Breast epithelium (tissue), 4 donors: ENCODE measurements around the gene DBNDD1. TPM values are rescaled to one million over a fixed set of nuclear protein-coding genes. Genes with fewer than 3 reads are reported as not detected.

Experiments
- DNase-seq, 2 donors: peaks; one replicate each; pipeline ENCODE4 v3.0.0-alpha.2; 2019; ENCODE audit warnings: low spot score in 2 of 2
- H3K27ac ChIP-seq, 2 donors: fragments of 200-600 bp; sonication (generic) in 1 of 2; one replicate each; pipeline ENCODE4 v1.5.1; 2016 to 2019; ENCODE audit warnings: mild to moderate bottlenecking in 1 of 2
- H3K27me3 ChIP-seq, 2 donors: fragments of 200-600 bp; sonication (generic) in 1 of 2; one replicate each; pipeline versions ENCODE4 v1.5.1 to v1.6.0; 2017 to 2019; ENCODE audit warnings: control low read depth in 1 of 2, mild to moderate bottlenecking in 1 of 2
- H3K36me3 ChIP-seq: fragments of 200-600 bp; one replicate; pipeline ENCODE4 v1.5.1; 2019
- H3K4me1 ChIP-seq, 2 donors: fragments of 200-600 bp; sonication (generic); one replicate each; pipeline ENCODE4 v1.5.1; 2016 to 2019; ENCODE audit warnings: control low read depth in 1 of 2
- H3K4me3 ChIP-seq, 3 donors: fragments of 200-600 bp; sonication (generic); 1 replicate in 2 of 3; 2 replicates in 1 of 3; pipeline ENCODE4 v1.5.1; 2016 to 2019; ENCODE audit warnings: mild to moderate bottlenecking in 3 of 3, moderate library complexity in 2 of 3
- H3K9me3 ChIP-seq, 2 donors: fragments of 200-600 bp; sonication (generic) in 1 of 2; one replicate each; pipeline ENCODE4 v1.5.1; 2016 to 2019; ENCODE audit warnings: control low read depth in 1 of 2
- POLR2A ChIP-seq: fragments of 450-650 bp; IDR thresholded peaks from one replicate; pipeline ENCODE4 v1.6.1; 2016; ENCODE audit warnings: antibody characterized with exemption, mild to moderate bottlenecking, moderate library complexity
- POLR2AphosphoS5 ChIP-seq, 3 donors: sonication (generic); formaldehyde crosslinking; IDR thresholded peaks; one replicate each; pipeline ENCODE4 v1.6.1; 2017; ENCODE audit warnings: antibody characterized with exemption in 3 of 3
- intact Hi-C: fragments of 100-400 bp; cut with DNase I; formaldehyde crosslinking; loops from one replicate; pipeline ENCODE4 v1.15.1; 2023; ENCODE audit warnings: low total_unique reads
- total RNA-seq, 3 donors: library from RNA; depleted of rRNA; stranded (reverse); fragments of >200 nt; gene quantifications; one replicate each; pipeline ENCODE4 v1.1.0, GENCODE V29; 2016
- TF ChIP-seq, protein P1 (sequence below), 3 donors: fragments of 450-650 bp; IDR thresholded peaks; one replicate each; pipeline ENCODE4 v1.5.1; 2016 to 2017; ENCODE audit warnings: antibody characterized with exemption in 3 of 3, mild to moderate bottlenecking in 3 of 3, moderate library complexity in 3 of 3

DBNDD1 gene
- total RNA-seq, 3 donors from 2014 or later: 3.7 to 7.9 (median 6.0) TPM

GRCh38 chr16:89987169-89987568, 32.1 kb downstream of the DBNDD1 start:
- Histone ChIP-seq H3K9me3 (no peaks in the 10 kb centered on the region), H3K27me3 (no peaks in the 10 kb centered on the region), H3K36me3 (no peaks in the 10 kb centered on the region), H3K4me3 (no peak overlapping the region), H3K4me1 (no peaks in the 10 kb centered on the region), H3K27ac (no peak overlapping the region)
- DNase-seq: no peak
- TF ChIP-seq, protein P1, sequence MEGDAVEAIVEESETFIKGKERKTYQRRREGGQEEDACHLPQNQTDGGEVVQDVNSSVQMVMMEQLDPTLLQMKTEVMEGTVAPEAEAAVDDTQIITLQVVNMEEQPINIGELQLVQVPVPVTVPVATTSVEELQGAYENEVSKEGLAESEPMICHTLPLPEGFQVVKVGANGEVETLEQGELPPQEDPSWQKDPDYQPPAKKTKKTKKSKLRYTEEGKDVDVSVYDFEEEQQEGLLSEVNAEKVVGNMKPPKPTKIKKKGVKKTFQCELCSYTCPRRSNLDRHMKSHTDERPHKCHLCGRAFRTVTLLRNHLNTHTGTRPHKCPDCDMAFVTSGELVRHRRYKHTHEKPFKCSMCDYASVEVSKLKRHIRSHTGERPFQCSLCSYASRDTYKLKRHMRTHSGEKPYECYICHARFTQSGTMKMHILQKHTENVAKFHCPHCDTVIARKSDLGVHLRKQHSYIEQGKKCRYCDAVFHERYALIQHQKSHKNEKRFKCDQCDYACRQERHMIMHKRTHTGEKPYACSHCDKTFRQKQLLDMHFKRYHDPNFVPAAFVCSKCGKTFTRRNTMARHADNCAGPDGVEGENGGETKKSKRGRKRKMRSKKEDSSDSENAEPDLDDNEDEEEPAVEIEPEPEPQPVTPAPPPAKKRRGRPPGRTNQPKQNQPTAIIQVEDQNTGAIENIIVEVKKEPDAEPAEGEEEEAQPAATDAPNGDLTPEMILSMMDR (IDR thresholded peaks at IDR 0.05): no peak
- TF ChIP-seq POLR2A: no peak
- TF ChIP-seq POLR2AphosphoS5 (IDR thresholded peaks at IDR 0.05): no peak
- intact Hi-C loops: no loop called here

- Histone ChIP-seq H3K36me3 (no peaks in the 10 kb centered on the region), H3K27me3 (no peaks in the 10 kb centered on the region)
- intact Hi-C loops: no loop called here
These were observed 32.7 kb downstream of the DBNDD1 start for GRCh38 chr16:89986600-89986999.

DNA sequence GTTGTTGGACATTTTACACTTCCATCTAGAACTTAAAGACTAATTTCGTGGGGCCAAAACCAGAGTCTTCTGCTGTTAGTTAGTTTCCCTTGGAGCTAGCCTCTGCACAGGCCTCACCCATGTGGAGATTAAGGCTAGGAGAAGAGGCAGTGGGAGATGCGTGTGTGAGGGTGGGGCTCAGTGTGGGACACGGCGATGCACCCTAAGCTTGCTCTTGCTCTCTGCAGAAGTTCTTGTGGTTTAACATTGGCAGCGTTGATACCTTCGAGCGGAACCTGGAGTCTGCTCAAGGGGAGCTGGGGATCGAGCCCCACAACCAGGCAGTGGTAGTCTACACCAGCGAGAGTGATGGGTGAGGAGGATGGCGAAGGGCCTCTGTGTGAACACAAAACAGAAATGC, 34.0 kb downstream of the DBNDD1 start:
- Histone ChIP-seq H3K4me3 (no peak overlapping the region), H3K27me3 (no peaks in the 10 kb centered on the region), H3K4me1 (no peaks in the 10 kb centered on the region), H3K27ac (no peak overlapping the region), H3K36me3 (no peaks in the 10 kb centered on the region), H3K9me3 (no peaks in the 10 kb centered on the region)
- DNase-seq: no peak
- TF ChIP-seq POLR2A: no peak
- TF ChIP-seq POLR2AphosphoS5 (IDR thresholded peaks at IDR 0.05): no peak
- TF ChIP-seq, protein P1 (IDR thresholded peaks at IDR 0.05): no peak
- intact Hi-C loops: no loop called here

More at GRCh38 chr16:89986600-89986999, 32.7 kb downstream of the DBNDD1 start:
- H3K27ac ChIP-seq: no peak overlapping the region
- no peaks in the 10 kb centered on the region for H3K9me3 ChIP-seq
- no peaks in the 10 kb centered on the region for H3K4me1 ChIP-seq
- TF ChIP-seq POLR2AphosphoS5 (IDR thresholded peaks at IDR 0.05) (no peak), POLR2A (no peak)
- TF ChIP-seq, protein P1 (IDR thresholded peaks at IDR 0.05): no peak
- DNase-seq: no peak
- H3K4me3 ChIP-seq: no peak overlapping the region

DNA sequence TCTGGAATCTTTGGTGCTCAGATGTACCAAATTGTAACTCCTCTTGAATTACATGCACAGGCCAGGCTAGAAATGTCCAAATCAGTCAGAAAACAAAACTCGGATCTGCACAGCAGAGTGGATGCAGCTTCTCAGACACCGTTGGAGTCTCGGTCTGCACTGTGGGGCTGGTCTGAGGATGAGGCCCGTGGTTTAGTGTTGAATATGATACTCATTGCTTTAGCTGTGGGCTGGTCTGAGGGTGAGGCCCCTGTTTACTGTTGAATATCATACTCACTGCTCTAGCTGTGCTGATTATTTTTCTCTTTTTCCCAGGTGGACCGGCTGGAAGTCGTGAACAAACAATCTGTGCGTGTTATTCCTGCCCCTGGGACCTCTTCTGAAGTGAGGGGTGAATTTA, 35.0 kb downstream of the DBNDD1 start:
- DNase-seq: no peak
- intact Hi-C loops: no loop called here
- no peak overlapping the region for H3K4me3 ChIP-seq
- H3K4me1 ChIP-seq: no peaks in the 10 kb centered on the region
- no peak overlapping the region for H3K27ac ChIP-seq
- H3K27me3 ChIP-seq: no peaks in the 10 kb centered on the region
- no peaks in the 10 kb centered on the region for H3K9me3 ChIP-seq
- H3K36me3 ChIP-seq: no peaks in the 10 kb centered on the region
- TF ChIP-seq, protein P1 (IDR thresholded peaks at IDR 0.05): no peak
- TF ChIP-seq POLR2AphosphoS5 (IDR thresholded peaks at IDR 0.05): no peak
- TF ChIP-seq POLR2A: no peak

DNA sequence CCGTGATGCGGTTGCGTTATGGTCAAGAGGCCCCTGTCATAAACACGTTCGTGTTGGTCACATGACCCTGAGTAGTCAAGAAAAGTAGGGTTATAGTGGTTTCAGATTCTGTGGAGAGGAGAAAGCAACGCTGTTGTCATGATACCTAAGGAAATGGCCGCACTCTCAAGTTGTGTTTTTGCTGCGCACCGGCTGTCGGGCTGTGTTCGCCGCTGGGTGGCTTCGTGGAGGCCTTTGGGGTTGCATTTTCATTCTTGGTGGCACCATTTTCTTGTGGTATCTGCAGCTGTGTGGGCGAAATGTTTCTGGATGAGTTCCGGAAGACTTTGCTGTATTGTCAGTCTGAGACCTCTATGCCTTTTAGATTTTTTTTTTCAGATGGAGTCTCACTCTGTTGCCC, 35.7 kb downstream of the DBNDD1 start:
- Histone ChIP-seq H3K27ac (no peak overlapping the region), H3K27me3 (no peaks in the 10 kb centered on the region), H3K36me3 (no peaks in the 10 kb centered on the region), H3K4me1 (no peaks in the 10 kb centered on the region), H3K9me3 (no peaks in the 10 kb centered on the region), H3K4me3 (no peak overlapping the region)
- TF ChIP-seq POLR2A (no peak), POLR2AphosphoS5 (IDR thresholded peaks at IDR 0.05) (no peak)
- TF ChIP-seq, protein P1 (IDR thresholded peaks at IDR 0.05): no peak
- no peak for DNase-seq
- intact Hi-C loops: no loop called here
